Peyer's patch (tissue), 4 donors: ENCODE results near the gene SULT2B1.

ENCODE experiments used
- POLR2A ChIP-seq, 2 donors: fragments of 450-650 bp; IDR thresholded peaks; one replicate each; pipeline ENCODE4 v1.5.1; 2017; ENCODE audit warnings: antibody characterized with exemption in 2 of 2, mild to moderate bottlenecking in 2 of 2, moderate library complexity in 2 of 2
- TF ChIP-seq, protein P1 (sequence below), 6 experiments: fragments of 450-650 bp in 4 of 6; fragments of 200-600 bp in 2 of 6; sonication (generic) in 1 of 6; IDR thresholded peaks; one replicate each; pipeline ENCODE4 v1.5.1; 2017 to 2019; ENCODE audit warnings: antibody characterized with exemption in 6 of 6, mild to moderate bottlenecking in 3 of 6, moderate library complexity in 1 of 6

DNA sequence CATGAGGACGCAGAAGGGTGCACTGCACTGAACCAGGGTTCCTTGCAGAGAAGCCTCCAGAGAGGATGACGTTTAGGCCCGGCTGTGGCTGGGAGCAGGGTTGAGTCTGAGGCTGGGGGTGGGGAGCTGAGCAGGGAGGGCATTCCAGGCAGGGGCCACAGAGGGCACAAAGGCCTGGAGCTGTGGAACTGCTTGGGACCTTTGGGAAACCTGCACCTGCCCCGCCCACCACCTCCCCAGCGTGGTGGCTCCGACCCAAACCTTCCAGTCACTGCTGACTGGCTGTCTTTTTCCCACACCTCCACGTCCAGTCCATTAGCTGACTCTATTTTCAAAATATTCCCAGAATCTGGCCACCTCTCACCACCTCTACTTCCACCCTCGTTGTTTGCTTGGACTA is 35.4 kb upstream of the SULT2B1 start:
- no peak for TF ChIP-seq POLR2A (IDR thresholded peaks at IDR 0.05)
- TF ChIP-seq, protein P1, sequence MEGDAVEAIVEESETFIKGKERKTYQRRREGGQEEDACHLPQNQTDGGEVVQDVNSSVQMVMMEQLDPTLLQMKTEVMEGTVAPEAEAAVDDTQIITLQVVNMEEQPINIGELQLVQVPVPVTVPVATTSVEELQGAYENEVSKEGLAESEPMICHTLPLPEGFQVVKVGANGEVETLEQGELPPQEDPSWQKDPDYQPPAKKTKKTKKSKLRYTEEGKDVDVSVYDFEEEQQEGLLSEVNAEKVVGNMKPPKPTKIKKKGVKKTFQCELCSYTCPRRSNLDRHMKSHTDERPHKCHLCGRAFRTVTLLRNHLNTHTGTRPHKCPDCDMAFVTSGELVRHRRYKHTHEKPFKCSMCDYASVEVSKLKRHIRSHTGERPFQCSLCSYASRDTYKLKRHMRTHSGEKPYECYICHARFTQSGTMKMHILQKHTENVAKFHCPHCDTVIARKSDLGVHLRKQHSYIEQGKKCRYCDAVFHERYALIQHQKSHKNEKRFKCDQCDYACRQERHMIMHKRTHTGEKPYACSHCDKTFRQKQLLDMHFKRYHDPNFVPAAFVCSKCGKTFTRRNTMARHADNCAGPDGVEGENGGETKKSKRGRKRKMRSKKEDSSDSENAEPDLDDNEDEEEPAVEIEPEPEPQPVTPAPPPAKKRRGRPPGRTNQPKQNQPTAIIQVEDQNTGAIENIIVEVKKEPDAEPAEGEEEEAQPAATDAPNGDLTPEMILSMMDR (IDR thresholded peaks at IDR 0.05) = no peak
